SK-N-MC (cell line): ENCODE measurements around the gene FBXO17.

Experiments
- EZH2 ChIP-seq: fragments of 200-600 bp; sonication (generic); IDR thresholded peaks from one replicate; pipeline ENCODE4 v1.6.1; 2017; ENCODE audit warnings: antibody characterized with exemption
- POLR2AphosphoS5 ChIP-seq: IDR thresholded peaks from 2 replicates; pipeline ENCODE4 v1.6.1; 2012; ENCODE audit warnings: mild to moderate bottlenecking, low read depth, low read length, borderline replicate concordance

DNA sequence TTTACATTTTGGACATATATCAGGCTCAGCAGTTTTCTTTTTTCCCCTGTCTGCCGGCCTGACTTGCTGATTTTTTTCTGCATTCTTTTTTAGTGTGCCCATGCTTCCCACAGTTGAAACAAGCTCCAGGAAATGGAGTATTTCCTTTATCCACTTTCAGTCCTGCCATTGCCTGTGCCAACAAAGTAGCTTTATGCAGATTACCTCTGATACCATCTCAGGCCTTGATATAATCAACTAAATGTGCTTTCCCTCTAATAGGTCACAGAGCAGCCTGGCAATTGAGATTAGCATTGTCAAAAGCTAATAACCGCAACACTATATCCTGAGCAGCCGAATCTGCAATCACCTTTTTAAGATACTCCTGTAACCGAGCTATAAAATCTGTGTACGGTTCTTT is 35.6 kb downstream of the FBXO17 start:
- TF ChIP-seq EZH2, result no peak
- no peak for TF ChIP-seq POLR2AphosphoS5
